ENCODE measurements around the gene NTN1. TPM values are rescaled to one million over a fixed set of nuclear protein-coding genes. Genes with fewer than 3 reads are reported as not detected.

The NTN1 gene
- total and polyA plus RNA-seq, 2 experiments from 2014 or later, result 0.42 to 2.1 TPM

GRCh38 chr17:9221147-9221921 lies 200.0 kb downstream of the NTN1 start:
- Histone ChIP-seq H3K4me1 (ENCODE audit: insufficient read depth) (peaks cover 13% of the 10 kb centered on the region), H2AFZ (no peak overlapping the region), H3K79me2 (no peaks in the 10 kb centered on the region), H3K9me2 (replicated peaks; ENCODE audit: insufficient read depth) (no peaks in the 10 kb centered on the region), H3K27ac (no peak overlapping the region), H3K4me3 (no peak overlapping the region), H3K27me3 (no peaks in the 10 kb centered on the region), H3K9me3 (ENCODE audit: low read depth) (peaks cover 2% of the 10 kb centered on the region), H3K4me2 (no peak overlapping the region), H4K20me1 (ENCODE audit: insufficient read depth, poor library complexity, severe bottlenecking) (no peaks in the 10 kb centered on the region), H3K36me3 (replicated peaks; ENCODE audit: insufficient read depth, low read depth) (no peaks in the 10 kb centered on the region)
- WGBS (ENCODE audit: low lambda C conversion rate, missing lambda C conversion rate), result 91% methylated on average over 24 of the region's 25 CpGs
- TF ChIP-seq EZH2phosphoT487 (IDR thresholded peaks at IDR 0.05; ENCODE audit: low read depth, severe bottlenecking, unreplicated experiment) (no peak), CTCF (IDR thresholded peaks at IDR 0.05; ENCODE audit: poor library complexity) (no peak), EZH2 (IDR thresholded peaks at IDR 0.05; ENCODE audit: borderline replicate concordance) (no peak)
- no peak for DNase-seq (ENCODE audit: low spot score)

GRCh38 chr17:9221922-9222180 lies 200.5 kb downstream of the NTN1 start:
- no peaks in the 10 kb centered on the region for H3K27me3 ChIP-seq
- TF ChIP-seq EZH2 (IDR thresholded peaks at IDR 0.05; ENCODE audit: borderline replicate concordance), result no peak
- TF ChIP-seq CTCF (IDR thresholded peaks at IDR 0.05; ENCODE audit: poor library complexity), result no peak
- no peak for TF ChIP-seq EZH2phosphoT487 (IDR thresholded peaks at IDR 0.05; ENCODE audit: low read depth, severe bottlenecking, unreplicated experiment)
- no peak overlapping the region for H3K4me3 ChIP-seq
- no peaks in the 10 kb centered on the region for H3K9me2 ChIP-seq (replicated peaks; ENCODE audit: insufficient read depth)
- no peak for DNase-seq (ENCODE audit: low spot score)
- no peaks in the 10 kb centered on the region for H4K20me1 ChIP-seq (ENCODE audit: insufficient read depth, poor library complexity, severe bottlenecking)
- 98% methylated on average over 5 of the region's 5 CpGs for WGBS (ENCODE audit: low lambda C conversion rate, missing lambda C conversion rate)
- H3K4me1 ChIP-seq (ENCODE audit: insufficient read depth), result peaks cover 12% of the 10 kb centered on the region
- H3K9me3 ChIP-seq (ENCODE audit: low read depth), result no peaks in the 10 kb centered on the region
- no peak overlapping the region for H3K27ac ChIP-seq
- H2AFZ ChIP-seq, result no peak overlapping the region
- H3K79me2 ChIP-seq, result no peaks in the 10 kb centered on the region
- no peaks in the 10 kb centered on the region for H3K36me3 ChIP-seq (replicated peaks; ENCODE audit: insufficient read depth, low read depth)
- H3K4me2 ChIP-seq, result no peak overlapping the region

GRCh38 chr17:9223531-9223930 lies 202.2 kb downstream of the NTN1 start:
- no peaks in the 10 kb centered on the region for H3K27me3 ChIP-seq
- H3K27ac ChIP-seq, result no peak overlapping the region
- H3K4me3 ChIP-seq, result no peak overlapping the region
- 90% methylated on average over 8 of the region's 8 CpGs for WGBS (ENCODE audit: low lambda C conversion rate, missing lambda C conversion rate)
- TF ChIP-seq CTCF (IDR thresholded peaks at IDR 0.05; ENCODE audit: poor library complexity) (no peak), EZH2phosphoT487 (IDR thresholded peaks at IDR 0.05; ENCODE audit: low read depth, severe bottlenecking, unreplicated experiment) (no peak), EZH2 (IDR thresholded peaks at IDR 0.05; ENCODE audit: borderline replicate concordance) (no peak)
- H3K36me3 ChIP-seq (replicated peaks; ENCODE audit: insufficient read depth, low read depth), result no peaks in the 10 kb centered on the region
- no peaks in the 10 kb centered on the region for H3K9me3 ChIP-seq (ENCODE audit: low read depth)
- no peaks in the 10 kb centered on the region for H3K4me1 ChIP-seq (ENCODE audit: insufficient read depth)
- H3K9me2 ChIP-seq (replicated peaks; ENCODE audit: insufficient read depth), result no peaks in the 10 kb centered on the region
- no peak for DNase-seq (ENCODE audit: low spot score)
- no peaks in the 10 kb centered on the region for H4K20me1 ChIP-seq (ENCODE audit: insufficient read depth, poor library complexity, severe bottlenecking)
- no peak overlapping the region for H2AFZ ChIP-seq
- no peak overlapping the region for H3K4me2 ChIP-seq
- no peaks in the 10 kb centered on the region for H3K79me2 ChIP-seq

Data from hepatocyte (in vitro differentiated cells).